ENCODE data around the gene RAB36.

RAB36 gene

GRCh38 chr22:23108249-23109078 is 36.8 kb upstream of the RAB36 start:
- DNase-seq (ENCODE audit: low spot score), result no peak

DNA sequence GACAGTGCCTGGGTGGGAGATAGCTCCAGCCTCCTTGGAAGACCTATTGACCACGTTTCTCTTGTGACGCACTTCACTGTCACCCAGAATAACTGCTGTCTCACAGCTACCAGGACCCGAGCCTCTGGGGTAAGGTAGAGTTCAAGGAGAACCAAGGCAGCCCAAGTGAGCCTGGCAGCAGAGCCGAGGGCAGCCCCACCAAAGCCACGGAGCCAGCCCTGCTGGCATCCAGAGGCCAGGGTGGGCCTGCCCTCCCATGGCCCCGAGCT is 36.3 kb upstream of the RAB36 start:
- no peak for DNase-seq (ENCODE audit: low spot score)

DNA sequence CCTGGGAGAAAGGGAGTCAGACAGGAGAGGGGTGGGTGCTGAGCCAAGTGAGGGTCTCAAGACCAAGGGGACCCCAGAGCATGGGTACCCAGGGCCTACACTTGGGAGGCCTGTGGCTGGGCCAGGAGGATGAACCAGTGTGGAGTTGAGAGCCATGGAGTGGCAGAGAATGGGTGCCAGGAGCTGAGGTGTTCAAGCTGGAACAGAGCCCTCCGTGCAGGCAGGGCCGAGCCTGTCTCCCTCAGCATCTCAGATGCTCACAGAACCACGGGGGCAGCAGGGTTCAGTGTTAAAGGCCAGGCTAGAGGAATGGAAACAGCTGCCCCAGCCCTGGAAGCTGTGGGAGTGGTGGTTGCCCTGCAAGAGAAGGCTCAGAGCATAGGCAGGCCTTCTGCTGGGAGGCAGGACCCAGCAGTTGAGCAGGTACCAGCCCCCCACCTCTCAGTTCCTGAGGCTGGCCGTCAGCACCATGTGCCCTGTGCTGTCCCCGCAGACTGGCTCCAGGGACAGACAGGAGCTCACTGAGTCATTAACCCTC is 35.8 kb upstream of the RAB36 start:
- DNase-seq (ENCODE audit: low spot score), result no peak

GRCh38 chr22:23110190-23110921 is 34.9 kb upstream of the RAB36 start:
- no peak for DNase-seq (ENCODE audit: low spot score)

DNA sequence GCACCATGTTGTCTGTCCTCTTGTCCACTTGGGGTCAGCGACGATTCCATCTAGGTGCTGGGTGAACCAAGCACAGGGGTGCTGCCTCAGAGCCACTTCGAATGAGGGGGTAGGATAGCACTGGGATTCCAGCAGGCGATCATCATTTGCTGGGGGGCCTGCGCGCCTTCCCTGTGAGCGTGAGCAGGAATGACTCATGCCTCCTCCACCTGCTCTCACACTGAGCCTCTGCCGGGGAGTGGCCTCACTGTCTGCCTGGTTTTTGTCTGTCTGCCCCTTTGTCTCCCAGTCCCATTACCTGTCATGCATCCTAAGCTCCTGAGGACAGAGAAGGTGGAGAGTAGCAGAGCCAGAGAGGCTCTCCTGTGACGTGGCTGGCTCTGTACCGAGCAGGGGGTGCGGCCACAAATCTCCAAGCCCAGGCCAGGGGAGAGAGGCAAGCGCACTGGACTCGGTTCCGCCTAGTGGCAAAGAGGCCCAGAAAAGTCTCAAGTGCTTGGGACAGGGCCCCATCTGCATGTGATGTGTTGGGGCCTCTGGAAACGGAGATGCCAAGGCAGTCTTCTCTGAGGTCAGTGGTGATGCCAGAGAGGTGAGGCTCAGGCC is 34.3 kb upstream of the RAB36 start:
- DNase-seq (ENCODE audit: low spot score), result no peak

GRCh38 chr22:23112472-23113012 is 32.7 kb upstream of the RAB36 start:
- no peak for DNase-seq (ENCODE audit: low spot score)

DNA sequence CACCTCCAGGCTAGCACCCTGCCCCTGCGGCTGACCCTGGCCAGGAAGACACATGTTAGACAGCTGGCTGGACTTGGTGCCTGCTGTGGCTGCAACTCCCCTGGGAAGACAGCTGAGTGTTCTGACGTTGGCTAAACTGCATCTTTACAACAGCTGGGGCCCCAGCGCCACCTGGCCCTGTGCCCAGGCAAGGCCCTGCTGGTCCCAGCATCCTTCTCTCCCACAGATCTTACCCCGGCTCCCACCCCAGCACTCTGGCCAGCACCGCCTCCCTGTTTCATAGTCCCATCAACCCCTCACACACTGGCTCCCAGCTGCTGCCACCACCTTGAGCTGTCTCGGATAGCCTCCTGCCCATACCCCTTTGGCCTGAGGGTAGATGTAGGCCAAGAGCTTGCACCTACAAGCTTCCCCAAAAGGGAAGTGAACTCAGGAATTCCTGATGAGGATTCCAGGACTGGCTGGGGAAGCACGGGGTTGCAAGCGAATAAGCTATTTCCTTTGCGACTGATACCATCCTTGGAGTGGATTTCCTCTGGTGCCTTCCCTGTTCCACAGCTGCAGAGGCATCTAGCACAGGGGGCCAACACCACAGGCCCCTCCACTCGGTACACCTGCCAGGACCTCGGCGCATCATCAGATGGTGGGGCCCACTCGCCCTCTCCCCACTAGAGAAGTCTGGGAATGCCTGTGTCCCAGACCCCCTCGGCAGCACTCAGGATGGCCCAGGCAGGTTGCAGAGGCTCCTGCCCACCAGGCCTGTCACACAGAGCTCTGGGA is 32.0 kb upstream of the RAB36 start:
- no peak for DNase-seq (ENCODE audit: low spot score)

DNA sequence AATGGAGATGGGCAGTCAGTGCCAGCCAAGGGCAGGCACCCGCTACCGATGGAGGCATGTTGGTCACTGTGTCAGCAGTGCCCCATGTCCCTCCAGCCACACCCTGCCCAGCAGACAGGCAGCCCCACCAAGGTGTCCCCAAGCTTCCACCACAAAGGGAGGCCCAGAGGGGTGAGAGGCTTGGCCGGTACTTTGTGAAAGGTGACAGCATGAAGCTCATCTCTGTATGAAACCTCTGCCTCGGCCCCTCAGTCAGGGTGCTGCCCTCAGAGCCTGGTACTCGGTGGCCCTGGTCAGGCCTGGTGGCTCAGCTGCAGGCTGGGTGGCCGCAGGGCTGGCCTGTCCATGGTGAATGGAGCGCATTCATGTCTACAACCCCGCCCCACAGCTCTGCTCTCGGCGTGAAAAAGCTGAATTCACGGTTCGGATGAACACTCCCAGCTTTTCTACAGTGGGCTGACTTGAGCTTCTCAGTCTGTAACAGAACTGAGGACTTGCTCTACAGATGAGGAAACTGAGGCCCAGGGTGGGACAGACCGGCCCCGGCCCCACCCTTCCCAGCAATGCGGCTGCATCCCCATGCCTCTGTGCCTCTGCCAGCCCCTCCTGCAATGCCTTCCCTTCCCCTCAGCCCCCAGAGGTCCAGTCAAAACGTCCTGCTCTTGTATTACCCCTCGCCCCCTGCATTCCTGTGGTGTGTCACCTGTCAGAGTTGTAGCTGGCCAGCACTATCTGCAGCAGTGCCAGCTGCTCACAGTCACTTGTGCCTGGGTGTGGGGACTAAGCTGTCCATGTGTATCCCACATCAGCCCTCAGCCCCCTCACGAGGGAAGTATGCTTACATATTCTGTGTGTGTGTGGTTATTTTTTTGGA is 31.2 kb upstream of the RAB36 start:
- DNase-seq (ENCODE audit: low spot score), result no peak

DNA sequence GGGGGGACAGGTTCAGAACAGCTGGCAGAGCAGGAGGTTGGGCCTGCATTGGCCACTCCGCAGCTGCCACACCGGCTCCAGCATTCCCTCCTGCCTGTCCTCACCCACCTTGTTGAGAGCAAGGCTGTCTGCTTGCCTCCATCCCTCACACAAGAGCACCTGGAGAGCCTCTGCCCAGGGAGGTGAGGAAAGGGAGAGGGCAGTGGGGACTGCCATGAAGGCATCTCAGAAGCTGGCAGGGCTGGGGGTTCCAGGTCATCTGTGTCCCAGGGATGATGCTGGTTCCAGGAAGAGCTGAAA is 30.6 kb upstream of the RAB36 start:
- no peak for DNase-seq (ENCODE audit: low spot score)

DNA sequence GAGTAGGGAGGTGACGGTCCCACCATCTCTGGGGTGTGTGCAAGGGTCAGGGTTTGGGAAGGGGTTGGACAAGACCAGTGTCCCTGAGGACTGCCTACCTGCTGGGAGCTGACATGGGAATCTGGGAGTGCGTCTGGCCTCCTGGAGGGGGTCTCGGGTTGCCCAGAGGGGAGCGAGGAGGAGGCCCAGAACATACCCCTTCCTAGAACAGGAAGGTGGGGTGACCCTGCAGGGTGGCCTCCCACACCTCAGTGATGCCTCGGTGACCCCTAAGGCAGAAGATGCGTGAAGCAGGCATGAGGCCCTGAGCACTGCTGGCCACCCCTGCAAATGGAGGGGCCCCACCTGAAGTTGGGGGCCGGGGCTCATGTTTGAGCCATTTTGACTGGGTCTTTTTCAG is 29.9 kb upstream of the RAB36 start:
- no peak for DNase-seq (ENCODE audit: low spot score)

GRCh38 chr22:23115825-23116494 is 29.3 kb upstream of the RAB36 start:
- DNase-seq (ENCODE audit: low spot score), result no peak

DNA sequence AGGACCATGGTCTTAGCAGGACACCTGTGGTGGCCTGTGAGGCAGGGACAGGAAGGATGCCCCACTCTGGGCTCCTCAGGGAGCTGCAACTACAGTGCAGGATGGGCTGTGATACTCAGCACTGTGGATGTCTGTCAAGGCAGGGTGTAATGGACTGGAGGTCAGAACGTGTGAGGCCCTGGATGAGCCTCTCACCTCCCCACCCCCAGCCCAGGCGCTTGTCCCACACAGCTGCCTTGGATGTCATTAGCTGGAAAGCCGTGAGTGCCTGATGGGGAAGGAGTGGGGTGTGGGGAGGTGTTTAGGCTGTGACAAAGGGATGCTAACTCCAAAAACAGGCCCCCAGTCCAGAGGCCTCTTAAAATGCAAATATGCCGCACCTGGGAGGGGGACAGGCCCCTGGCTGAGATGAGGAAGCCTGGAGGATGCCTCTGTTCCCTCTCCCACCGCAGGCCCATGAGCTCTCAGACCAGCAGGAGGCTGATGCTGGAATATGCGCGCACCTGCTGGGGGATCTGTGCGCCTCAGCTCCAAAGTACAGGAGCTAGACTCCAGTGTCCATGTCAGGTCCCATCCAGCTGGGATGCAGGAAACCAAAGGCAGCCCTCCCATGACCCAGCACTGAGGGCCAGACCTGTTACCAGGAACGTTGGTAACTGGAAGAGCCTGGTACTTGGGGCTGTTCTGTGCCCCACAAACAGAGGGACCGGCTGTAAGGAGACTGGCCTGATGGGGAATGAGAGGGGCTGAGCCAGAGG is 28.6 kb upstream of the RAB36 start:
- no peak for DNase-seq (ENCODE audit: low spot score)

- no peak for DNase-seq (ENCODE audit: low spot score)
Measured at GRCh38 chr22:23117275-23117674, 28.0 kb upstream of the RAB36 start.

GRCh38 chr22:23117891-23118646 is 27.2 kb upstream of the RAB36 start:
- no peak for DNase-seq (ENCODE audit: low spot score)

GRCh38 chr22:23118647-23119493 is 26.4 kb upstream of the RAB36 start:
- DNase-seq (ENCODE audit: low spot score), result no peak

- DNase-seq (ENCODE audit: low spot score), result peak; percentile 70
Measured at GRCh38 chr22:23119494-23120414, 25.5 kb upstream of the RAB36 start.

GRCh38 chr22:23120415-23120899 is 24.8 kb upstream of the RAB36 start:
- DNase-seq (ENCODE audit: low spot score), result no peak

All from CD4-positive, alpha-beta T cell treated with Interleukin-6 at 100 ng/mL for 8 hours (primary cell).